ENCODE data around the gene YKT6. TPM values are rescaled to one million over a fixed set of nuclear protein-coding genes. Genes with fewer than 3 reads are reported as not detected.

The YKT6 gene
- polyA plus RNA-seq, 1 donor (not counting 4 experiments of a cell fraction or from before 2014, with no cell fraction given) = 148 TPM

DNA sequence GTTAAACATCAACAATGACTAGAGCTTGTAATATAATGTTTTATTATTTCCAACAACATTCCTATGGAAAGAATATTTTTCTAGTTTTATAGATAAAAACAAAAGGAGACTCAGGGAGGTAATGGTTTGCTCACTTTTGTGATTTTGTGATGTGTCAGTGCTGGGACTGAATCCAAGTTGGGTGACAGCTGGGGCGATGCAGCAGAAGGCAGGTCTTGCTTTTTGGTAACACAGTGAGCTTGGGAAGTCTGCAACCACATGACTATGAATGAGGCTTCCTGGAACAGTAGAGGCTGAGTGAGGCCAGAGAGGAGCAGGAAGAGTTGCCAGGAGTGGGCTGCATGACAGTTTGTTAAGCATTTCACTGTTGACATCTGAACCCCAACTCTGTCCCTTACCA is 4.9 kb upstream of the YKT6 start:
- H3K79me2 ChIP-seq (ENCODE audit: control insufficient read depth, insufficient read depth, low read length) = peaks cover under 1% of the 10 kb centered on the region
- no peak overlapping the region for H3K27ac ChIP-seq (ENCODE audit: control insufficient read depth, insufficient read depth, low read length)
- H3K9ac ChIP-seq (ENCODE audit: control insufficient read depth, extremely low read depth, insufficient read depth, low read length) = no peak overlapping the region
- H3K4me3 ChIP-seq (ENCODE audit: control insufficient read depth in 2 of 3, extremely low read depth in 1 of 3, insufficient read depth in 2 of 3, low read depth in 1 of 3, low read length in 3 of 3) = no peak overlapping the region
- H3K36me3 ChIP-seq (ENCODE audit: control insufficient read depth in 2 of 2, extremely low read depth in 1 of 2, insufficient read depth in 2 of 2, low read length in 2 of 2) = no peaks in the 10 kb centered on the region
- no peaks in the 10 kb centered on the region for H3K9me3 ChIP-seq (ENCODE audit: control insufficient read depth, low read depth, low read length)
- DNase-seq (ENCODE audit: low read depth, low spot score) (no peak), FAIRE-seq (no peak)
- dilution Hi-C loops (cut with MboI; ENCODE audit: extremely low pct_ligation_motif_present, low sequenced_read_pairs) = no loop called here
- peaks cover 4% of the 10 kb centered on the region for H3K27me3 ChIP-seq (ENCODE audit: control insufficient read depth, extremely low read depth, insufficient read depth, low read length)
- H3K9me1 ChIP-seq (ENCODE audit: control insufficient read depth, extremely low read depth, insufficient read depth, low read length) = no peaks in the 10 kb centered on the region
- no peaks in the 10 kb centered on the region for H4K20me1 ChIP-seq (ENCODE audit: control insufficient read depth, extremely low read depth, insufficient read depth, low read length)
- TF ChIP-seq, protein P1, sequence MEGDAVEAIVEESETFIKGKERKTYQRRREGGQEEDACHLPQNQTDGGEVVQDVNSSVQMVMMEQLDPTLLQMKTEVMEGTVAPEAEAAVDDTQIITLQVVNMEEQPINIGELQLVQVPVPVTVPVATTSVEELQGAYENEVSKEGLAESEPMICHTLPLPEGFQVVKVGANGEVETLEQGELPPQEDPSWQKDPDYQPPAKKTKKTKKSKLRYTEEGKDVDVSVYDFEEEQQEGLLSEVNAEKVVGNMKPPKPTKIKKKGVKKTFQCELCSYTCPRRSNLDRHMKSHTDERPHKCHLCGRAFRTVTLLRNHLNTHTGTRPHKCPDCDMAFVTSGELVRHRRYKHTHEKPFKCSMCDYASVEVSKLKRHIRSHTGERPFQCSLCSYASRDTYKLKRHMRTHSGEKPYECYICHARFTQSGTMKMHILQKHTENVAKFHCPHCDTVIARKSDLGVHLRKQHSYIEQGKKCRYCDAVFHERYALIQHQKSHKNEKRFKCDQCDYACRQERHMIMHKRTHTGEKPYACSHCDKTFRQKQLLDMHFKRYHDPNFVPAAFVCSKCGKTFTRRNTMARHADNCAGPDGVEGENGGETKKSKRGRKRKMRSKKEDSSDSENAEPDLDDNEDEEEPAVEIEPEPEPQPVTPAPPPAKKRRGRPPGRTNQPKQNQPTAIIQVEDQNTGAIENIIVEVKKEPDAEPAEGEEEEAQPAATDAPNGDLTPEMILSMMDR (optimal IDR thresholded peaks at IDR 0.05 in 1 of 3, IDR thresholded peaks at IDR 0.05 in 1 of 3, conservative IDR thresholded peaks at IDR 0.05 in 1 of 3; ENCODE audit: extremely low read depth in 1 of 3, insufficient read depth in 2 of 3, low read length in 3 of 3) = no peak
- TF ChIP-seq EZH2 (IDR thresholded peaks at IDR 0.05; ENCODE audit: low read length) = no peak
- peaks cover 5% of the 10 kb centered on the region for H3K4me1 ChIP-seq (ENCODE audit: control insufficient read depth, extremely low read depth, insufficient read depth, low read length)
- no peak overlapping the region for H3K4me2 ChIP-seq (ENCODE audit: control insufficient read depth, extremely low read depth, insufficient read depth, low read depth, low read length)
- no peak overlapping the region for H2AFZ ChIP-seq (ENCODE audit: control insufficient read depth, low read length)

DNA sequence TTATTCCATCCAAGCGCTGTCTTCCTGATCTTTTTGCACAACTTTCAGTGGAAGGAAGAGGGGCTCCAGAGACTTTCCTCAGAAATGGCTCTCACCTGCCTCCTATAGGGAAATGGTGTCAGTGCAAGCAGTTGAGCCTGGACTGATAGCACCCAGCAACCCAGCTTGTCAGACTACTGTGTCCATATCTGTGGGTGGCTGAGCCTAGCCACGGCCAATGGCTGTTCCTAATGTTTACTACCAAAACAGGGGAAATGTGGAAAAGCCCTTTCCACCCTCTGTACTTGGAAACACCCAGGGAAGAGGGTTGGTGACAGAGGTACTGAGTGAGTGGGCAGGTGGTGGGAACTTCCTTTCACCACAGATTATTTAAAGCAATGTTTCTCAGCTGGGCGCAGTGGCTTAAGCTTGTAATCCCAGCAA is 4.3 kb upstream of the YKT6 start:
- Histone ChIP-seq H3K27ac (ENCODE audit: control insufficient read depth, insufficient read depth, low read length) (no peak overlapping the region), H3K4me3 (ENCODE audit: control insufficient read depth in 2 of 3, extremely low read depth in 1 of 3, insufficient read depth in 2 of 3, low read depth in 1 of 3, low read length in 3 of 3) (no peak overlapping the region), H3K9me3 (ENCODE audit: control insufficient read depth, low read depth, low read length) (no peaks in the 10 kb centered on the region), H4K20me1 (ENCODE audit: control insufficient read depth, extremely low read depth, insufficient read depth, low read length) (no peaks in the 10 kb centered on the region), H2AFZ (ENCODE audit: control insufficient read depth, low read length) (no peak overlapping the region), H3K4me1 (ENCODE audit: control insufficient read depth, extremely low read depth, insufficient read depth, low read length) (peaks cover 5% of the 10 kb centered on the region), H3K9me1 (ENCODE audit: control insufficient read depth, extremely low read depth, insufficient read depth, low read length) (no peaks in the 10 kb centered on the region), H3K4me2 (ENCODE audit: control insufficient read depth, extremely low read depth, insufficient read depth, low read depth, low read length) (no peak overlapping the region), H3K27me3 (ENCODE audit: control insufficient read depth, extremely low read depth, insufficient read depth, low read length) (peaks cover 4% of the 10 kb centered on the region), H3K79me2 (ENCODE audit: control insufficient read depth, insufficient read depth, low read length) (peaks cover 6% of the 10 kb centered on the region), H3K9ac (ENCODE audit: control insufficient read depth, extremely low read depth, insufficient read depth, low read length) (no peak overlapping the region), H3K36me3 (ENCODE audit: control insufficient read depth in 2 of 2, extremely low read depth in 1 of 2, insufficient read depth in 2 of 2, low read length in 2 of 2) (no peaks in the 10 kb centered on the region)
- DNase-seq (ENCODE audit: low read depth, low spot score) (no peak), FAIRE-seq (peak; percentile 79)
- dilution Hi-C loops (cut with MboI; ENCODE audit: extremely low pct_ligation_motif_present, low sequenced_read_pairs) = no loop called here
- no peak for TF ChIP-seq EZH2 (IDR thresholded peaks at IDR 0.05; ENCODE audit: low read length)
- TF ChIP-seq, protein P1 (optimal IDR thresholded peaks at IDR 0.05 in 1 of 3, IDR thresholded peaks at IDR 0.05 in 1 of 3, conservative IDR thresholded peaks at IDR 0.05 in 1 of 3; ENCODE audit: extremely low read depth in 1 of 3, insufficient read depth in 2 of 3, low read length in 3 of 3) = peak; percentile 79 to 85 (median 83)

Data from keratinocyte (primary cell).